Measurements from ENCODE around the gene KDM4C. TPM values are rescaled to one million over a fixed set of nuclear protein-coding genes. Genes with fewer than 3 reads are reported as not detected.

The KDM4C gene
- total and polyA plus RNA-seq, 10 donors, result 11.1 to 85.5 (median 61.9) TPM

DNA sequence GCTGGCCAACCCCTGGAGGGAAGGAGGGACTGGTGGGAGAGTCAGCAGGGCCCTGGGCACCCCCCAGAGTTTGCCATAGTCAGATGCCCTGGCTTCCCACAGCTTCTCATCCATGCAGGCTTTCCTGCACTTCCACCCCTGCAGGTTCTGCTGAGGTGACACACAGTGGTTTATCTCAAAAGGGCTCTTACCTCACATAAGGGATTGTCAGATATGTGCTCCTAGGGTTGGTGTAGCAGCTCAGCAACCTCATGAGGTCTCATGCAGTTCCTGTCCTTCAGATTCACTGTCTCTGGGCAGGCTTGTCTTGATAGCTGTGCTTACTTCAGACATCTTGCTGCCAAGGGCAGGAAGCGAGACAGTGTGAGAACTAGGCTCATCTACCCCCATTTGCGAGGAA, 143.4 kb downstream of the KDM4C start:
- Histone ChIP-seq H3K4me1 (peaks cover 0 to 10% (median 0%) of the 10 kb centered on the region in 6 donors), H3K27me3 (replicated peaks in 1 of 7) (no peaks in the 10 kb centered on the region), H3K27ac (no peak overlapping the region), H3K9me3 (no peaks in the 10 kb centered on the region), H3K36me3 (peaks cover 0 to 54% (median 12%) of the 10 kb centered on the region in 6 donors), H3K4me3 (no peak overlapping the region)
- intact Hi-C loops (cut with DNase I; ENCODE audit: low total_unique reads), result no loop called here
- 86 to 94% (median 92%) methylated on average over 2 of the region's 2 CpGs for WGBS, 5 donors
- DNase-seq, result no peak
- TF ChIP-seq POLR2AphosphoS5 (IDR thresholded peaks at IDR 0.05), result no peak
- no peak for TF ChIP-seq POLR2A (IDR thresholded peaks at IDR 0.05)
- TF ChIP-seq, protein P1, sequence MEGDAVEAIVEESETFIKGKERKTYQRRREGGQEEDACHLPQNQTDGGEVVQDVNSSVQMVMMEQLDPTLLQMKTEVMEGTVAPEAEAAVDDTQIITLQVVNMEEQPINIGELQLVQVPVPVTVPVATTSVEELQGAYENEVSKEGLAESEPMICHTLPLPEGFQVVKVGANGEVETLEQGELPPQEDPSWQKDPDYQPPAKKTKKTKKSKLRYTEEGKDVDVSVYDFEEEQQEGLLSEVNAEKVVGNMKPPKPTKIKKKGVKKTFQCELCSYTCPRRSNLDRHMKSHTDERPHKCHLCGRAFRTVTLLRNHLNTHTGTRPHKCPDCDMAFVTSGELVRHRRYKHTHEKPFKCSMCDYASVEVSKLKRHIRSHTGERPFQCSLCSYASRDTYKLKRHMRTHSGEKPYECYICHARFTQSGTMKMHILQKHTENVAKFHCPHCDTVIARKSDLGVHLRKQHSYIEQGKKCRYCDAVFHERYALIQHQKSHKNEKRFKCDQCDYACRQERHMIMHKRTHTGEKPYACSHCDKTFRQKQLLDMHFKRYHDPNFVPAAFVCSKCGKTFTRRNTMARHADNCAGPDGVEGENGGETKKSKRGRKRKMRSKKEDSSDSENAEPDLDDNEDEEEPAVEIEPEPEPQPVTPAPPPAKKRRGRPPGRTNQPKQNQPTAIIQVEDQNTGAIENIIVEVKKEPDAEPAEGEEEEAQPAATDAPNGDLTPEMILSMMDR (IDR thresholded peaks at IDR 0.05 in 8 of 11, conservative IDR thresholded peaks at IDR 0.05 in 3 of 11), result no peak

DNA sequence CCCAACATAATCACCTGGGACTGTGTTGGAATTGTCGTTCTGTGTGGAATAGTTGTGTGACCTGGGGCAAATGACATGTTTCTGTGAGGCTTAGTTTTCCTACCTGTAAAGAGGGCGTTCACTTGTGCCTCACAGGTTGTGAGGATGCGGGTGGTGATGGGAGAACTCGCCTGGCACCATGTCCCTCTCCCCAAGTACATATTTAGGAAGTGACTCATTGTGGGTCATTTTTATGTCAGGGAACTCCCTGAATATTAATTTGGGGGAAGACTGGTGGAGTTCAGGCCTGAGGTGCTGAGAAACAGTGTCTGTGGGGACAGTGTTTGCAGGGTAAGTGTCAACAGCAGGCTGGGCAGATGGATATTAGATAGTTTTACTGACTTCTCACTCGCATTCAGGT, 144.7 kb downstream of the KDM4C start:
- intact Hi-C loops (cut with DNase I; ENCODE audit: low total_unique reads), result no loop called here
- Histone ChIP-seq H3K4me3 (no peak overlapping the region), H3K36me3 (peaks cover 0 to 54% (median 11%) of the 10 kb centered on the region in 6 donors), H3K27me3 (replicated peaks in 1 of 7) (no peaks in the 10 kb centered on the region), H3K4me1 (peaks cover 0 to 5% (median 0%) of the 10 kb centered on the region in 6 donors), H3K27ac (no peak overlapping the region), H3K9me3 (no peaks in the 10 kb centered on the region)
- 68 to 87% (median 73%) methylated on average over 5 of the region's 5 CpGs for WGBS, 5 donors
- TF ChIP-seq, protein P1 (IDR thresholded peaks at IDR 0.05 in 8 of 11, conservative IDR thresholded peaks at IDR 0.05 in 3 of 11), result no peak
- TF ChIP-seq POLR2AphosphoS5 (IDR thresholded peaks at IDR 0.05), result no peak
- TF ChIP-seq POLR2A (IDR thresholded peaks at IDR 0.05), result no peak
- no peak for DNase-seq

DNA sequence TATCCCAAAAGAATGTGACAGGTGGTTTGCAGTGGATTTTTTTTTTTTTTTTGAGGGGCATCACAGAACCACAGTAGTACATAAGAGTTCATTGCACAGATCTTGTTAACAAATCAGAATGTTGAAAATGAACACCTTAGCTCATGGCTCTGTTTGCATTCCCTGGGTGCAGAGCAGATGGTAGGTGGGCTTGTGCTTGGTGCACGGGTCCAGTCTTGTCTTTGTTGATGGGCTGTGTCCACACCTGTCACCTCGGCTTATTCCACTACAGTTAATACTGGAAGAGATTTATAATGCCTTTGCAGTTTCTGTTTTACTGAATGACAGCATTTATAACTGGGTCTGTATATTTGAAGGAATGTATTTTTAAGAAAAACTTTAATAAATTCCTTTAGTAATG, 146.6 kb downstream of the KDM4C start:
- Histone ChIP-seq H3K27ac (no peak overlapping the region), H3K4me3 (no peak overlapping the region), H3K9me3 (no peaks in the 10 kb centered on the region), H3K27me3 (replicated peaks in 1 of 7) (no peaks in the 10 kb centered on the region), H3K36me3 (peaks cover 0 to 47% (median 8%) of the 10 kb centered on the region in 6 donors), H3K4me1 (peaks cover 0 to 5% (median 0%) of the 10 kb centered on the region in 6 donors)
- intact Hi-C loops (cut with DNase I; ENCODE audit: low total_unique reads), result no loop called here
- 95 to 100% (median 98%) methylated on average over 2 of the region's 2 CpGs for WGBS, 5 donors
- DNase-seq, result no peak
- TF ChIP-seq POLR2A (IDR thresholded peaks at IDR 0.05) (no peak), POLR2AphosphoS5 (IDR thresholded peaks at IDR 0.05) (no peak)
- TF ChIP-seq, protein P1 (IDR thresholded peaks at IDR 0.05 in 8 of 11, conservative IDR thresholded peaks at IDR 0.05 in 3 of 11), result no peak

DNA sequence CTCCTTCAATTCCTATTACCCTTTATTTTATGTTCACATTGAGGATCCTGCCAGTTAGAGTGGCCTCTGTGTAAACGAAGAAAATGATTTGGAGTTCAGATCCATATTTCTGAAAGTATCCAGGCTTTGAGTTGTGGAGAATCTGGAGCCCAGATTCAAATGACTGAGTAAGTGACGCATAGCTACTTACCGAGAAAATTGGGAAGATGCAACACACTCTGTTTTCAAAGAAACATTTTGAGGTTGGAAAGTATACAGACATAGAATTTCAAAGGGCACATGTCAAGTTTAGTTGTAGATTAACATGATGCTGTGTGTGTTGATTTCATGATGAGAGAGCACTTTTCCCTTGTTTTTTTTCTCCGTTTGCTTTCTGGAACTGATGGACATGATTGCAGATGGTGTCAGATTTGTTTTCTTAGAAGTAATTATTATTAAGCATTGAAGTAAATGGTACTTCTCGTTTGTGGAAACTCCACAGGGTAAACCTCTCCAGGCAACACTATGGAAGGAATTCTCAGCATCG, 148.1 kb downstream of the KDM4C start:
- TF ChIP-seq POLR2A (IDR thresholded peaks at IDR 0.05) (no peak), POLR2AphosphoS5 (IDR thresholded peaks at IDR 0.05) (no peak)
- TF ChIP-seq, protein P1 (IDR thresholded peaks at IDR 0.05 in 8 of 11, conservative IDR thresholded peaks at IDR 0.05 in 3 of 11), result no peak
- H3K9me3 ChIP-seq, result no peaks in the 10 kb centered on the region
- H3K36me3 ChIP-seq, result peaks cover 0 to 37% (median 6%) of the 10 kb centered on the region in 6 donors
- WGBS, 5 donors, result 93 to 95% (median 94%) methylated on average over 6 of the region's 6 CpGs
- H3K27ac ChIP-seq, result no peak overlapping the region
- H3K27me3 ChIP-seq (replicated peaks in 1 of 7), result no peaks in the 10 kb centered on the region
- intact Hi-C loops (cut with DNase I; ENCODE audit: low total_unique reads), result no loop called here
- no peak overlapping the region for H3K4me3 ChIP-seq
- DNase-seq, result no peak
- peaks cover 0 to 5% (median 0%) of the 10 kb centered on the region in 6 donors for H3K4me1 ChIP-seq
